ENCODE measurements around the gene MFSD1. TPM values are rescaled to one million over a fixed set of nuclear protein-coding genes. Genes with fewer than 3 reads are reported as not detected.

The MFSD1 gene
- total RNA-seq, 1 donor from 2014 or later, result 16.0 TPM

DNA sequence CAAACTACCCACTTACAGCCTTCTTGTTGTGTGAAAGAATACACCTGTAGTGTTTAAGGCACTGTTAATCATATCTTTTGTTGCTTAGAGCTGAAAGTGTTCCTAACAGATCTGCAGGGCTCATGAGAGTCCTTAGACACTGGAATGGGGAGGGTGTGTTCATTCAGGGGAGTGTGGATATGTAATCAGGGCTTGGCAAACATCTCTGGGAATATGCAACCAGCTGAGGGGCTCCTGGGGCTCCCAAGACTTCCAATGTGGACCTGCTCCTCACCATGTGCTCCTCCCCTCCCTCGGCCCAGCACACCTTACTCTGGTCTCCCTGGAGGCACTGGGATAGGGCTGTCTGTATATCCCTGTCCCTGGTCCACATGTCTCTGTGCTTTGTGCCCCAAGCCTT lies 30.3 kb upstream of the MFSD1 start:
- no peak overlapping the region for H3K9ac ChIP-seq
- H3K36me3 Mint-ChIP-seq, result no peaks in the 10 kb centered on the region
- no peaks in the 10 kb centered on the region for H3K79me2 ChIP-seq (ENCODE audit: low read depth)
- no peaks in the 10 kb centered on the region for H3F3A ChIP-seq (ENCODE audit: low read depth)
- H3K4me2 ChIP-seq, result no peak overlapping the region
- no peak for DNase-seq (ENCODE audit: low spot score)
- no peak overlapping the region for H2AFZ ChIP-seq (replicated peaks)
- peaks cover 9% of the 10 kb centered on the region for H3K4me1 Mint-ChIP-seq
- TF ChIP-seq EZH2phosphoT487 (IDR thresholded peaks at IDR 0.05) (no peak), EZH2 (IDR thresholded peaks at IDR 0.05) (no peak)
- TF ChIP-seq, protein P1, sequence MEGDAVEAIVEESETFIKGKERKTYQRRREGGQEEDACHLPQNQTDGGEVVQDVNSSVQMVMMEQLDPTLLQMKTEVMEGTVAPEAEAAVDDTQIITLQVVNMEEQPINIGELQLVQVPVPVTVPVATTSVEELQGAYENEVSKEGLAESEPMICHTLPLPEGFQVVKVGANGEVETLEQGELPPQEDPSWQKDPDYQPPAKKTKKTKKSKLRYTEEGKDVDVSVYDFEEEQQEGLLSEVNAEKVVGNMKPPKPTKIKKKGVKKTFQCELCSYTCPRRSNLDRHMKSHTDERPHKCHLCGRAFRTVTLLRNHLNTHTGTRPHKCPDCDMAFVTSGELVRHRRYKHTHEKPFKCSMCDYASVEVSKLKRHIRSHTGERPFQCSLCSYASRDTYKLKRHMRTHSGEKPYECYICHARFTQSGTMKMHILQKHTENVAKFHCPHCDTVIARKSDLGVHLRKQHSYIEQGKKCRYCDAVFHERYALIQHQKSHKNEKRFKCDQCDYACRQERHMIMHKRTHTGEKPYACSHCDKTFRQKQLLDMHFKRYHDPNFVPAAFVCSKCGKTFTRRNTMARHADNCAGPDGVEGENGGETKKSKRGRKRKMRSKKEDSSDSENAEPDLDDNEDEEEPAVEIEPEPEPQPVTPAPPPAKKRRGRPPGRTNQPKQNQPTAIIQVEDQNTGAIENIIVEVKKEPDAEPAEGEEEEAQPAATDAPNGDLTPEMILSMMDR (IDR thresholded peaks at IDR 0.05), result no peak
- no peak overlapping the region for H3K4me3 ChIP-seq
- no peaks in the 10 kb centered on the region for H3K36me3 ChIP-seq
- no peaks in the 10 kb centered on the region for H3K27me3 ChIP-seq
- H3K27ac Mint-ChIP-seq, result no peak overlapping the region
- no peak overlapping the region for H3K4me3 Mint-ChIP-seq
- peaks cover 2% of the 10 kb centered on the region for H3K27me3 Mint-ChIP-seq (ENCODE audit: insufficient read depth, low read depth)
- H3K27ac ChIP-seq, result no peak overlapping the region
- H3K4me1 ChIP-seq, result peaks cover 11% of the 10 kb centered on the region
- H3K9me3 Mint-ChIP-seq, result no peaks in the 10 kb centered on the region
- H4K20me1 ChIP-seq (ENCODE audit: low read depth), result no peaks in the 10 kb centered on the region
- H3K9me3 ChIP-seq (ENCODE audit: low read depth), result no peaks in the 10 kb centered on the region

- H3F3A ChIP-seq (ENCODE audit: low read depth), result no peaks in the 10 kb centered on the region
- H3K79me2 ChIP-seq (ENCODE audit: low read depth), result no peaks in the 10 kb centered on the region
- TF ChIP-seq, protein P1 (IDR thresholded peaks at IDR 0.05), result no peak
- TF ChIP-seq EZH2phosphoT487 (IDR thresholded peaks at IDR 0.05), result no peak
- no peak for TF ChIP-seq EZH2 (IDR thresholded peaks at IDR 0.05)
- no peak overlapping the region for H3K4me2 ChIP-seq
- no peaks in the 10 kb centered on the region for H3K27me3 ChIP-seq
- no peak overlapping the region for H3K4me3 Mint-ChIP-seq
- no peaks in the 10 kb centered on the region for H3K36me3 ChIP-seq
- no peak overlapping the region for H3K4me3 ChIP-seq
- no peak overlapping the region for H3K9ac ChIP-seq
- no peaks in the 10 kb centered on the region for H3K9me3 Mint-ChIP-seq
- H3K27ac ChIP-seq, result no peak overlapping the region
- H3K4me1 Mint-ChIP-seq, result peaks cover 9% of the 10 kb centered on the region
- no peak overlapping the region for H3K27ac Mint-ChIP-seq
- peaks cover 2% of the 10 kb centered on the region for H3K27me3 Mint-ChIP-seq (ENCODE audit: insufficient read depth, low read depth)
- no peak for DNase-seq (ENCODE audit: low spot score)
- H3K9me3 ChIP-seq (ENCODE audit: low read depth), result no peaks in the 10 kb centered on the region
- H4K20me1 ChIP-seq (ENCODE audit: low read depth), result no peaks in the 10 kb centered on the region
- H2AFZ ChIP-seq (replicated peaks), result no peak overlapping the region
- H3K36me3 Mint-ChIP-seq, result no peaks in the 10 kb centered on the region
- H3K4me1 ChIP-seq, result peaks cover 11% of the 10 kb centered on the region
Measured at GRCh38 chr3:158771982-158772381, 29.9 kb upstream of the MFSD1 start.

DNA sequence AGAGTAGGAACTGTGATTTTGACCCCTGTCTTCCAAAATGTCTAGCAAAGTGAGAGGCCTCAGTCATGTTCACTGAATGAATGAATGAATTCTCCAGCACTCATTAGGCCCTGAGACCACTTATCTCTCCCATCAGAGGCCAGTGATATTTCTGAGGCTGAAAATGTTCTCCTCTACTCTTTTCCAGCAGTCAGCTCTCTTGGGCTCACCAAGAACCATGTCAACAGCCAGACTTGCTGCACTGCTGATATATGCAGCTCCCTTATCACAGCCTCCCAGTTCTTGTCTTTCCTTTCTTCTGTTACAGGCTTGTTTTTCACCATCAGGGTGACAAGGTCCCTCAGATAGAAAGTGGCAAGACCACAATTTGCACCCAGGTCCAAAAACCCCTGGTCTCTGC lies 28.7 kb upstream of the MFSD1 start:
- H3K4me2 ChIP-seq, result no peak overlapping the region
- Mint-ChIP-seq H3K4me1 (peaks cover 6% of the 10 kb centered on the region), H3K27me3 (ENCODE audit: insufficient read depth, low read depth) (peaks cover 2% of the 10 kb centered on the region), H3K36me3 (no peaks in the 10 kb centered on the region), H3K9me3 (no peaks in the 10 kb centered on the region), H3K27ac (no peak overlapping the region), H3K4me3 (no peak overlapping the region)
- no peak overlapping the region for H3K9ac ChIP-seq
- no peaks in the 10 kb centered on the region for H4K20me1 ChIP-seq (ENCODE audit: low read depth)
- TF ChIP-seq, protein P1 (IDR thresholded peaks at IDR 0.05), result no peak
- TF ChIP-seq EZH2phosphoT487 (IDR thresholded peaks at IDR 0.05) (no peak), EZH2 (IDR thresholded peaks at IDR 0.05) (no peak)
- H3K27me3 ChIP-seq, result no peaks in the 10 kb centered on the region
- H3F3A ChIP-seq (ENCODE audit: low read depth), result no peaks in the 10 kb centered on the region
- H3K9me3 ChIP-seq (ENCODE audit: low read depth), result no peaks in the 10 kb centered on the region
- peaks cover 7% of the 10 kb centered on the region for H3K4me1 ChIP-seq
- no peaks in the 10 kb centered on the region for H3K79me2 ChIP-seq (ENCODE audit: low read depth)
- no peak overlapping the region for H2AFZ ChIP-seq (replicated peaks)
- H3K4me3 ChIP-seq, result no peak overlapping the region
- no peaks in the 10 kb centered on the region for H3K36me3 ChIP-seq
- no peak overlapping the region for H3K27ac ChIP-seq
- DNase-seq (ENCODE audit: low spot score), result no peak
